Hepatocyte (in vitro differentiated cells): Measurements from ENCODE around the gene HAGH.

Experiments used
- CTCF ChIP-seq: fragments of 200-600 bp; sonication (generic); IDR thresholded peaks from 2 replicates; pipeline ENCODE4 v1.5.1; 2016; ENCODE audit warnings: antibody characterized with exemption, mild to moderate bottlenecking; ENCODE audit not compliant: poor library complexity
- EZH2 ChIP-seq: fragments of 200-600 bp; sonication (generic); IDR thresholded peaks from 2 replicates; pipeline ENCODE4 v1.6.1; 2016; ENCODE audit warnings: antibody characterized with exemption, mild to moderate bottlenecking, borderline replicate concordance
- EZH2phosphoT487 ChIP-seq: fragments of 200-600 bp; sonication (generic); IDR thresholded peaks from one replicate; pipeline ENCODE4 v1.6.1; 2018; ENCODE audit warnings: antibody characterized with exemption, mild to moderate bottlenecking, low read depth, moderate library complexity; ENCODE audit not compliant: unreplicated experiment, severe bottlenecking

GRCh38 chr16:1858189-1858865 lies 31.7 kb upstream of the HAGH start:
- no peak for TF ChIP-seq CTCF
- TF ChIP-seq EZH2: no peak
- no peak for TF ChIP-seq EZH2phosphoT487
